SU-DHL-6 (cell line): ENCODE data around the gene CAPN5.

Experiments
- H2AFZ ChIP-seq: fragments of 200-600 bp; sonication (generic); 2 replicates; pipeline ENCODE4 v1.6.1; 2014; ENCODE audit warnings: low read depth, mild to moderate bottlenecking, moderate library complexity, mixed read lengths, antibody characterized with exemption, low read length; ENCODE audit not compliant: severe bottlenecking
- H3F3A ChIP-seq: fragments of 200-600 bp; shearing (Covaris generic); 2 replicates; pipeline ENCODE4 v1.6.0; 2016; ENCODE audit warnings: antibody characterized with exemption, mild to moderate bottlenecking; ENCODE audit not compliant: insufficient read depth
- H3K27ac ChIP-seq: fragments of 200-600 bp; sonication (generic); 2 replicates; pipeline ENCODE4 v1.5.1; 2016; ENCODE audit warnings: low read depth, mild to moderate bottlenecking, low read length, moderate library complexity, mixed read lengths
- H3K27me3 ChIP-seq: fragments of 200-600 bp; sonication (generic), shearing (Covaris generic); 2 replicates; pipeline ENCODE4 v1.6.0; 2014; ENCODE audit warnings: mild to moderate bottlenecking, low read length
- H3K36me3 ChIP-seq: fragments of 200-600 bp; sonication (generic); 2 replicates; pipeline ENCODE4 v1.6.1; 2014; ENCODE audit warnings: mild to moderate bottlenecking, low read length, mixed read lengths
- H3K4me2 ChIP-seq: fragments of 300-600, 200-600 bp; shearing (Covaris generic), sonication (generic); 2 replicates; pipeline ENCODE4 v1.6.0; 2014; ENCODE audit warnings: low read length, low read depth, mild to moderate bottlenecking; ENCODE audit not compliant: poor library complexity, severe bottlenecking
- H3K4me3 ChIP-seq: fragments of 200-600 bp; sonication (generic); 2 replicates; pipeline ENCODE4 v1.5.1; 2014; ENCODE audit warnings: antibody characterized with exemption, low read length, mild to moderate bottlenecking, mixed read lengths; ENCODE audit not compliant: insufficient read depth, poor library complexity, severe bottlenecking
- H3K79me2 ChIP-seq: fragments of 200-600 bp; sonication (generic); 2 replicates; pipeline ENCODE4 v1.6.1; 2014; ENCODE audit warnings: mild to moderate bottlenecking, low read length, moderate library complexity; ENCODE audit not compliant: insufficient read depth
- H3K9ac ChIP-seq: fragments of 200-600 bp; sonication (generic); 2 replicates; pipeline ENCODE4 v1.7.0; 2014; ENCODE audit warnings: mild to moderate bottlenecking, low read length
- H3K9me2 ChIP-seq: fragments of 200-600 bp; sonication (generic); replicated peaks from 2 replicates; pipeline ENCODE4 v1.6.1; 2014; ENCODE audit warnings: low read length; ENCODE audit not compliant: insufficient read depth
- H3K9me3 ChIP-seq: fragments of 200-600 bp; sonication (generic); 2 replicates; pipeline ENCODE4 v1.6.1; 2014; ENCODE audit warnings: low read length, mixed read lengths; ENCODE audit not compliant: insufficient read depth
- H4K20me1 ChIP-seq: fragments of 200-600 bp; sonication (generic); 2 replicates; pipeline ENCODE4 v1.6.1; 2014; ENCODE audit warnings: low read depth, mild to moderate bottlenecking, antibody characterized with exemption, low read length, moderate library complexity, mixed read lengths
- EZH2phosphoT487 ChIP-seq: fragments of 200-600 bp; sonication (generic), shearing (Covaris generic); conservative IDR thresholded peaks from 2 replicates; pipeline ENCODE4 v1.6.1; 2018; ENCODE audit warnings: mild to moderate bottlenecking, antibody characterized with exemption, low read length, moderate library complexity, mixed read lengths
- TF ChIP-seq, protein P1 (sequence below): fragments of 200-600 bp; sonication (generic); IDR thresholded peaks from one replicate; pipeline ENCODE4 v1.5.1; 2017; ENCODE audit warnings: antibody characterized with exemption, mild to moderate bottlenecking, low read length, moderate library complexity; ENCODE audit not compliant: insufficient read depth, poor library complexity, severe bottlenecking

Gene CAPN5

DNA sequence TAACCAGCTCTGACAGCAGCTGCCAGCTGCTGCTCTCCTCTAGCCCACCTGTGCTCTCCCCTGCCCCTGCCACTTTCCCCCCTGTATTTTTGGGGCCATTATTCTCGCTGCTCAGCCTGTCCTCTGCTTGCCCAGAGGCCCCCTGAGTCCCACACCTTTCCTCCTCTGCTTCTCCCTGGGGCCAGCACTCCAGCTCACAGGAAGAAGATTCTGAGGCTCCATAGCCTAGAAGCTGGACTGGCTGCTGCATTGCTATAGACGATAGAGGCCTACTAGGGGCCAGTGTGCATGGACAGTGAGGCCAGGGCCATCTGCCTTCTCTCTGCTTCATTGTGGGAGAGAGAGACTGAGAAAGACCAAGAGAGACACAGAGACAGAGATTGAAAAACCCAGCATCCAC, 36.5 kb downstream of the CAPN5 start:
- TF ChIP-seq, protein P1, sequence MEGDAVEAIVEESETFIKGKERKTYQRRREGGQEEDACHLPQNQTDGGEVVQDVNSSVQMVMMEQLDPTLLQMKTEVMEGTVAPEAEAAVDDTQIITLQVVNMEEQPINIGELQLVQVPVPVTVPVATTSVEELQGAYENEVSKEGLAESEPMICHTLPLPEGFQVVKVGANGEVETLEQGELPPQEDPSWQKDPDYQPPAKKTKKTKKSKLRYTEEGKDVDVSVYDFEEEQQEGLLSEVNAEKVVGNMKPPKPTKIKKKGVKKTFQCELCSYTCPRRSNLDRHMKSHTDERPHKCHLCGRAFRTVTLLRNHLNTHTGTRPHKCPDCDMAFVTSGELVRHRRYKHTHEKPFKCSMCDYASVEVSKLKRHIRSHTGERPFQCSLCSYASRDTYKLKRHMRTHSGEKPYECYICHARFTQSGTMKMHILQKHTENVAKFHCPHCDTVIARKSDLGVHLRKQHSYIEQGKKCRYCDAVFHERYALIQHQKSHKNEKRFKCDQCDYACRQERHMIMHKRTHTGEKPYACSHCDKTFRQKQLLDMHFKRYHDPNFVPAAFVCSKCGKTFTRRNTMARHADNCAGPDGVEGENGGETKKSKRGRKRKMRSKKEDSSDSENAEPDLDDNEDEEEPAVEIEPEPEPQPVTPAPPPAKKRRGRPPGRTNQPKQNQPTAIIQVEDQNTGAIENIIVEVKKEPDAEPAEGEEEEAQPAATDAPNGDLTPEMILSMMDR = no peak
- TF ChIP-seq EZH2phosphoT487 = no peak
- no peak overlapping the region for H3K4me3 ChIP-seq
- no peaks in the 10 kb centered on the region for H3F3A ChIP-seq
- H3K9ac ChIP-seq = no peak overlapping the region
- H3K4me2 ChIP-seq = no peak overlapping the region
- no peaks in the 10 kb centered on the region for H3K36me3 ChIP-seq
- no peaks in the 10 kb centered on the region for H3K79me2 ChIP-seq
- no peaks in the 10 kb centered on the region for H3K9me3 ChIP-seq
- H3K27ac ChIP-seq = no peak overlapping the region
- H4K20me1 ChIP-seq = no peaks in the 10 kb centered on the region
- H3K27me3 ChIP-seq = no peaks in the 10 kb centered on the region
- no peaks in the 10 kb centered on the region for H3K9me2 ChIP-seq
- H2AFZ ChIP-seq = no peak overlapping the region

DNA sequence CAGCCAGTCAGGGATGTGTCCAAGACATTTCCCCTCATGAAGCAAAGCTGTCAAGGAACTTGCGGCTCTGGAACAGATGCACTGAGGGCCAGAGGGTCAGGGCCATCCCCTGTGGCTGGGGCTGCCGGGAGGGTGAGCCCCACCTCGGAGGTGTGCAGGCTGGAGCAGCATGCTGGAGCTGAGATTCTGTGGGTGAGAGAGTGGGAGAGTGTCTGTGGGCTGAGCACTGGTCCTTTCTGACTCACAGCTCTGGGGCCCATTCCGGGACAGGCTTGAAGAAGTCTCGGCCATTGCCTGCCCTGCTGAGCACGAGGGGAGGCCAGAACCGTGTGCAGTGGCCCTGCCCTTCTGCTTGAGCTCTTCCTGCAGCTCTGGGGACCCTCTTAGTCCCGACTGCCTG, 38.0 kb downstream of the CAPN5 start:
- Histone ChIP-seq H2AFZ (no peak overlapping the region), H3K27me3 (no peaks in the 10 kb centered on the region)

DNA sequence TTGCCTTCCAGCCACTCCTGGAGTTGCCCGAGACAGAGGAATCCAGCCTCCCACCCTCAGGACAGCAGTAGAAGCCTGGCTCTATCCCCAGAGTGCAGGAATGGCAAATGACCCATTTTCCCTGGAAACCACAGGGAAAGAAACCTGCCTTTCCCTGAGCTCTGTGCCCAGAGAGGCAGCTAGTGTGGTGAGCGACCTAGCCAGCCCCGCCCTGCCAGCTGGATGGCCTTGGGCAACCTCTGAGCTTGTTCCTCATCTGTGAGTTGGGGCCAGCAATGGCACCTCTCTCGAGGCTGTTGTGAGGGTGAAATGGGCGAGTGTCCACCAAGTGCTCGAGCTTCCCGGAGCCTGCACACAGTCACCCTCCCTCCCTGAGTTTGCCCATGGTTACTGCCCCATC, 39.5 kb downstream of the CAPN5 start:
- Histone ChIP-seq H3K36me3 (no peaks in the 10 kb centered on the region), H2AFZ (no peak overlapping the region), H3K27ac (no peak overlapping the region), H3K79me2 (no peaks in the 10 kb centered on the region), H3K4me2 (no peak overlapping the region), H3F3A (no peaks in the 10 kb centered on the region), H3K9me2 (no peaks in the 10 kb centered on the region), H3K27me3 (no peaks in the 10 kb centered on the region), H3K4me3 (no peak overlapping the region), H3K9me3 (no peaks in the 10 kb centered on the region), H4K20me1 (no peaks in the 10 kb centered on the region), H3K9ac (no peak overlapping the region)
- TF ChIP-seq, protein P1 = no peak
- TF ChIP-seq EZH2phosphoT487 = no peak

More for the DNA sequence above, 38.0 kb downstream of the CAPN5 start:
- H3K36me3 ChIP-seq = no peaks in the 10 kb centered on the region
- H3F3A ChIP-seq = no peaks in the 10 kb centered on the region
- no peak for TF ChIP-seq EZH2phosphoT487
- TF ChIP-seq, protein P1 = no peak
- H4K20me1 ChIP-seq = no peaks in the 10 kb centered on the region
- no peaks in the 10 kb centered on the region for H3K9me2 ChIP-seq
- H3K27ac ChIP-seq = no peak overlapping the region
- no peak overlapping the region for H3K4me3 ChIP-seq
- no peaks in the 10 kb centered on the region for H3K79me2 ChIP-seq
- no peaks in the 10 kb centered on the region for H3K9me3 ChIP-seq
- no peak overlapping the region for H3K4me2 ChIP-seq
- H3K9ac ChIP-seq = no peak overlapping the region
